K562 (cell line): Measurements from ENCODE around the gene CELA1. TPM values are rescaled to one million over a fixed set of nuclear protein-coding genes. Genes with fewer than 3 reads are reported as not detected.

Experiments used
- ATF7 ChIP-seq: fragments of 450-650 bp; IDR thresholded peaks from 2 replicates; pipeline ENCODE4 v1.7.1; 2014; ENCODE audit warnings: mild to moderate bottlenecking, moderate library complexity
- BCOR ChIP-seq: fragments of 450-650 bp; IDR thresholded peaks from 2 replicates; pipeline ENCODE4 v1.6.1; 2016
- CXXC5 ChIP-seq: fragments of 250-450 bp; sonication (Bioruptor Pico); IDR thresholded peaks from 2 replicates; pipeline ENCODE4 v1.8.0; 2022; ENCODE audit warnings: inconsistent platforms, mild to moderate bottlenecking, moderate library complexity
- ESRRB ChIP-seq: fragments of 250-450 bp; sonication (Bioruptor Pico); IDR thresholded peaks from 2 replicates; pipeline ENCODE4 v1.5.0; 2020; ENCODE audit warnings: mild to moderate bottlenecking, moderate library complexity, borderline replicate concordance
- HDAC1 ChIP-seq, 2 experiments: fragments of 450-650 bp; IDR thresholded peaks; 2 replicates each; pipeline ENCODE4 v1.6.1; 2016 to 2017; ENCODE audit warnings: inconsistent platforms in 1 of 2, mild to moderate bottlenecking in 1 of 2, moderate library complexity in 1 of 2
- IFI16 ChIP-seq: fragments of 250-450 bp; sonication (Bioruptor Pico); IDR thresholded peaks from 2 replicates; pipeline ENCODE4 v2.1.2; 2022; ENCODE audit warnings: mild to moderate bottlenecking, inconsistent platforms
- NFE2 ChIP-seq: IDR thresholded peaks from 2 replicates; pipeline ENCODE4 v1.6.1; 2014; ENCODE audit warnings: antibody characterized with exemption, low read depth
- NRF1 ChIP-seq, 2 experiments: fragments of 450-650 bp; IDR thresholded peaks in 1 of 2; conservative IDR thresholded peaks in 1 of 2; 2 replicates each; pipeline ENCODE4 v1.6.1; 2014; ENCODE audit warnings: mild to moderate bottlenecking in 2 of 2
- RBM25 ChIP-seq: fragments of 200-400 bp; formaldehyde crosslinking; IDR thresholded peaks from 2 replicates; pipeline ENCODE4 v1.6.1; 2018; ENCODE audit warnings: low read length, low read depth, moderate library complexity; ENCODE audit not compliant: severe bottlenecking
- TCF15 ChIP-seq: fragments of 250-450 bp; sonication (Bioruptor Pico); IDR thresholded peaks from 2 replicates; pipeline ENCODE4 v1.8.0; 2022; ENCODE audit warnings: moderate library complexity, mild to moderate bottlenecking, inconsistent platforms
- ZNF699 ChIP-seq: fragments of 250-450 bp; sonication (Bioruptor Pico); IDR thresholded peaks from 2 replicates; pipeline ENCODE4 v1.8.0; 2021; ENCODE audit warnings: mild to moderate bottlenecking, moderate library complexity; ENCODE audit not compliant: insufficient replicate concordance
- ZNF740 ChIP-seq, 3 experiments: fragments of 200-800 bp in 1 of 3; sonication (Bioruptor generic) in 1 of 3; sonication (generic) in 1 of 3; formaldehyde crosslinking in 1 of 3; IDR thresholded peaks; 2 replicates each; pipeline versions ENCODE4 v1.6.1 to v1.8.0; 2016 to 2022; ENCODE audit warnings: mild to moderate bottlenecking in 2 of 3, missing compliant biosample characterization in 2 of 3, missing genetic modification characterization in 2 of 3, missing genetic modification reagents in 1 of 3
- polyA plus RNA-seq, 8 experiments: library from polyadenylated mRNA; depleted of rRNA in 4 of 8; stranded (reverse) in 5 of 8; unstranded in 3 of 8; fragments of >200 nt; fragmentation: Nextera tagmentation in 2 of 8; fragmentation: Illumina TruSeq in 1 of 8; extraction: Ambion mirVana in 2 of 8; extraction: Trizol in 1 of 8; gene quantifications; 2 replicates each; pipeline versions ENCODE4 v1.2.1 to v1.2.3, GENCODE V29; 2011 to 2014; ENCODE audit warnings: inconsistent platforms in 1 of 8, missing spikeins in 1 of 8
- total RNA-seq, 7 experiments: library from RNA; depleted of rRNA in 6 of 7; stranded (reverse); fragments of >200 nt in 6 of 7; fragmentation: Illumina TruSeq in 2 of 7; extraction: Trizol in 2 of 7; gene quantifications; 2 replicates each; pipeline versions ENCODE4 v1.2.1 to v1.2.3, GENCODE V29; 2011 to 2021; ENCODE audit warnings: low replicate concordance in 1 of 7
- TF ChIP-seq, protein P1 (sequence below), 2 experiments: fragments of 150-350 bp in 1 of 2; IDR thresholded peaks; 2 replicates each; pipeline ENCODE4 v1.6.1; 2012 to 2016; ENCODE audit warnings: low read depth in 2 of 2, low read length in 2 of 2, mild to moderate bottlenecking in 1 of 2, moderate library complexity in 1 of 2
- TF ChIP-seq, protein P2 (sequence below), 2 experiments: fragments of 450-650 bp; conservative IDR thresholded peaks; 2 replicates each; pipeline ENCODE4 v1.6.1; 2017; ENCODE audit warnings: mild to moderate bottlenecking in 2 of 2, moderate library complexity in 2 of 2
- TF ChIP-seq, protein P3 (sequence below): fragments of 450-650 bp; IDR thresholded peaks from 2 replicates; pipeline ENCODE4 v1.6.1; 2018; ENCODE audit not compliant: partially characterized antibody

Gene CELA1
- total and polyA plus RNA-seq, 9 of the 15 experiments (the other 6 are each of a cell fraction or from before 2014, with no cell fraction given), result 0.06 to 0.27 (median 0.22) TPM; not detected in 6

GRCh38 chr12:51368640-51369517, 22.4 kb upstream of the CELA1 start (continued):
- TF ChIP-seq, protein P1, sequence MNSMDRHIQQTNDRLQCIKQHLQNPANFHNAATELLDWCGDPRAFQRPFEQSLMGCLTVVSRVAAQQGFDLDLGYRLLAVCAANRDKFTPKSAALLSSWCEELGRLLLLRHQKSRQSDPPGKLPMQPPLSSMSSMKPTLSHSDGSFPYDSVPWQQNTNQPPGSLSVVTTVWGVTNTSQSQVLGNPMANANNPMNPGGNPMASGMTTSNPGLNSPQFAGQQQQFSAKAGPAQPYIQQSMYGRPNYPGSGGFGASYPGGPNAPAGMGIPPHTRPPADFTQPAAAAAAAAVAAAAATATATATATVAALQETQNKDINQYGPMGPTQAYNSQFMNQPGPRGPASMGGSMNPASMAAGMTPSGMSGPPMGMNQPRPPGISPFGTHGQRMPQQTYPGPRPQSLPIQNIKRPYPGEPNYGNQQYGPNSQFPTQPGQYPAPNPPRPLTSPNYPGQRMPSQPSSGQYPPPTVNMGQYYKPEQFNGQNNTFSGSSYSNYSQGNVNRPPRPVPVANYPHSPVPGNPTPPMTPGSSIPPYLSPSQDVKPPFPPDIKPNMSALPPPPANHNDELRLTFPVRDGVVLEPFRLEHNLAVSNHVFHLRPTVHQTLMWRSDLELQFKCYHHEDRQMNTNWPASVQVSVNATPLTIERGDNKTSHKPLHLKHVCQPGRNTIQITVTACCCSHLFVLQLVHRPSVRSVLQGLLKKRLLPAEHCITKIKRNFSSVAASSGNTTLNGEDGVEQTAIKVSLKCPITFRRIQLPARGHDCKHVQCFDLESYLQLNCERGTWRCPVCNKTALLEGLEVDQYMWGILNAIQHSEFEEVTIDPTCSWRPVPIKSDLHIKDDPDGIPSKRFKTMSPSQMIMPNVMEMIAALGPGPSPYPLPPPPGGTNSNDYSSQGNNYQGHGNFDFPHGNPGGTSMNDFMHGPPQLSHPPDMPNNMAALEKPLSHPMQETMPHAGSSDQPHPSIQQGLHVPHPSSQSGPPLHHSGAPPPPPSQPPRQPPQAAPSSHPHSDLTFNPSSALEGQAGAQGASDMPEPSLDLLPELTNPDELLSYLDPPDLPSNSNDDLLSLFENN (IDR thresholded peaks at IDR 0.05; ENCODE audit: low read depth in 2 of 2, low read length in 2 of 2), result peak in 1 of 2 experiments; percentile 76; a peak in 1 of 4 replicates
- TF ChIP-seq ESRRB (CRISPR knock-in tag) (no peak), TCF15 (no peak), ATF7 (peak; percentile 50; the same call in 1 of the 2 replicates), NRF1 (conservative IDR thresholded peaks at IDR 0.05 in 1 of 2, IDR thresholded peaks at IDR 0.05 in 1 of 2) (peak; percentile 47 to 49), ZNF699 (CRISPR knock-in tag) (no peak), HDAC1 (IDR thresholded peaks at IDR 0.05) (peak in 1 of 2 experiments; percentile 60; a peak in 1 of 4 replicates), IFI16 (CRISPR knock-in tag) (no peak), BCOR (peak; percentile 43; the same call in 1 of the 2 replicates), NFE2 (peak; percentile 3; the same call in 1 of the 2 replicates), RBM25 (no peak), ZNF740 (CRISPR knock-in tag; IDR thresholded peaks at IDR 0.05) (no peak), ZNF740 (tag; IDR thresholded peaks at IDR 0.05) (no peak), CXXC5 (CRISPR knock-in tag) (peak; percentile 45)
- TF ChIP-seq, protein P2, sequence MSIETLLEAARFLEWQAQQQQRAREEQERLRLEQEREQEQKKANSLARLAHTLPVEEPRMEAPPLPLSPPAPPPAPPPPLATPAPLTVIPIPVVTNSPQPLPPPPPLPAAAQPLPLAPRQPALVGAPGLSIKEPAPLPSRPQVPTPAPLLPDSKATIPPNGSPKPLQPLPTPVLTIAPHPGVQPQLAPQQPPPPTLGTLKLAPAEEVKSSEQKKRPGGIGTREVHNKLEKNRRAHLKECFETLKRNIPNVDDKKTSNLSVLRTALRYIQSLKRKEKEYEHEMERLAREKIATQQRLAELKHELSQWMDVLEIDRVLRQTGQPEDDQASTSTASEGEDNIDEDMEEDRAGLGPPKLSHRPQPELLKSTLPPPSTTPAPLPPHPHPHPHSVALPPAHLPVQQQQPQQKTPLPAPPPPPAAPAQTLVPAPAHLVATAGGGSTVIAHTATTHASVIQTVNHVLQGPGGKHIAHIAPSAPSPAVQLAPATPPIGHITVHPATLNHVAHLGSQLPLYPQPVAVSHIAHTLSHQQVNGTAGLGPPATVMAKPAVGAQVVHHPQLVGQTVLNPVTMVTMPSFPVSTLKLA (conservative IDR thresholded peaks at IDR 0.05), result 0 out of 4 replicates have a peak, but pooled peaks of 1 of the 2 experiments have one; percentile 38
- TF ChIP-seq, protein P3, sequence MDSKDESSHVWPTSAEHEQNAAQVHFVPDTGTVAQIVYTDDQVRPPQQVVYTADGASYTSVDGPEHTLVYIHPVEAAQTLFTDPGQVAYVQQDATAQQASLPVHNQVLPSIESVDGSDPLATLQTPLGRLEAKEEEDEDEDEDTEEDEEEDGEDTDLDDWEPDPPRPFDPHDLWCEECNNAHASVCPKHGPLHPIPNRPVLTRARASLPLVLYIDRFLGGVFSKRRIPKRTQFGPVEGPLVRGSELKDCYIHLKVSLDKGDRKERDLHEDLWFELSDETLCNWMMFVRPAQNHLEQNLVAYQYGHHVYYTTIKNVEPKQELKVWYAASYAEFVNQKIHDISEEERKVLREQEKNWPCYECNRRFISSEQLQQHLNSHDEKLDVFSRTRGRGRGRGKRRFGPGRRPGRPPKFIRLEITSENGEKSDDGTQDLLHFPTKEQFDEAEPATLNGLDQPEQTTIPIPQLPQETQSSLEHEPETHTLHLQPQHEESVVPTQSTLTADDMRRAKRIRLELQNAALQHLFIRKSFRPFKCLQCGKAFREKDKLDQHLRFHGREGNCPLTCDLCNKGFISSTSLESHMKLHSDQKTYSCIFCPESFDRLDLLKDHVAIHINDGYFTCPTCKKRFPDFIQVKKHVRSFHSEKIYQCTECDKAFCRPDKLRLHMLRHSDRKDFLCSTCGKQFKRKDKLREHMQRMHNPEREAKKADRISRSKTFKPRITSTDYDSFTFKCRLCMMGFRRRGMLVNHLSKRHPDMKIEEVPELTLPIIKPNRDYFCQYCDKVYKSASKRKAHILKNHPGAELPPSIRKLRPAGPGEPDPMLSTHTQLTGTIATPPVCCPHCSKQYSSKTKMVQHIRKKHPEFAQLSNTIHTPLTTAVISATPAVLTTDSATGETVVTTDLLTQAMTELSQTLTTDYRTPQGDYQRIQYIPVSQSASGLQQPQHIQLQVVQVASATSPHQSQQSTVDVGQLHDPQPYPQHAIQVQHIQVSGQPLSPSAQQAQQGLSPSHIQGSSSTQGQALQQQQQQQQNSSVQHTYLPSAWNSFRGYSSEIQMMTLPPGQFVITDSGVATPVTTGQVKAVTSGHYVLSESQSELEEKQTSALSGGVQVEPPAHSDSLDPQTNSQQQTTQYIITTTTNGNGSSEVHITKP, result peak; percentile 85
